ENCODE results near the gene NPAS3.

The NPAS3 gene

GRCh38 chr14:33693237-33693636, 754.6 kb downstream of the NPAS3 start:
- Histone ChIP-seq H3K36me3 (ENCODE audit: control insufficient read depth, insufficient read depth, low read length) (no peaks in the 10 kb centered on the region), H3K9me3 (ENCODE audit: control insufficient read depth, insufficient read depth, low read length) (no peaks in the 10 kb centered on the region), H3K27me3 (ENCODE audit: control insufficient read depth, insufficient read depth, low read length) (no peaks in the 10 kb centered on the region), H3K27ac (ENCODE audit: low read length) (no peak overlapping the region), H3K4me3 (ENCODE audit: low read length) (no peak overlapping the region), H3K4me1 (ENCODE audit: control insufficient read depth, insufficient read depth, low read length) (no peaks in the 10 kb centered on the region)
- no peak for DNase-seq (ENCODE audit: low read depth, low spot score)
- no CpG with 5 or more reads among the region's 4 CpGs for WGBS (ENCODE audit: insufficient coverage, insufficient read length)

- no peak for DNase-seq (ENCODE audit: low read depth, low spot score)
- Histone ChIP-seq H3K36me3 (ENCODE audit: control insufficient read depth, insufficient read depth, low read length) (no peaks in the 10 kb centered on the region), H3K4me1 (ENCODE audit: control insufficient read depth, insufficient read depth, low read length) (no peaks in the 10 kb centered on the region), H3K27me3 (ENCODE audit: control insufficient read depth, insufficient read depth, low read length) (no peaks in the 10 kb centered on the region), H3K4me3 (ENCODE audit: low read length) (no peak overlapping the region), H3K27ac (ENCODE audit: low read length) (no peak overlapping the region), H3K9me3 (ENCODE audit: control insufficient read depth, insufficient read depth, low read length) (no peaks in the 10 kb centered on the region)
- WGBS (ENCODE audit: insufficient coverage, insufficient read length) = no CpG with 5 or more reads among the region's 9 CpGs
These were observed 757.5 kb downstream of the NPAS3 start for GRCh38 chr14:33696165-33696564.

- Histone ChIP-seq H3K4me3 (ENCODE audit: low read length) (no peak overlapping the region), H3K36me3 (ENCODE audit: control insufficient read depth, insufficient read depth, low read length) (no peaks in the 10 kb centered on the region), H3K4me1 (ENCODE audit: control insufficient read depth, insufficient read depth, low read length) (no peaks in the 10 kb centered on the region), H3K27me3 (ENCODE audit: control insufficient read depth, insufficient read depth, low read length) (no peaks in the 10 kb centered on the region), H3K9me3 (ENCODE audit: control insufficient read depth, insufficient read depth, low read length) (no peaks in the 10 kb centered on the region), H3K27ac (ENCODE audit: low read length) (no peak overlapping the region)
- DNase-seq (ENCODE audit: low read depth, low spot score) = no peak
- WGBS (ENCODE audit: insufficient coverage, insufficient read length) = no CpG with 5 or more reads among the region's 12 CpGs
These were observed 760.8 kb downstream of the NPAS3 start for GRCh38 chr14:33699300-33699983.

- Histone ChIP-seq H3K27me3 (ENCODE audit: control insufficient read depth, insufficient read depth, low read length) (no peaks in the 10 kb centered on the region), H3K27ac (ENCODE audit: low read length) (no peak overlapping the region), H3K4me1 (ENCODE audit: control insufficient read depth, insufficient read depth, low read length) (no peaks in the 10 kb centered on the region), H3K4me3 (ENCODE audit: low read length) (no peak overlapping the region), H3K36me3 (ENCODE audit: control insufficient read depth, insufficient read depth, low read length) (no peaks in the 10 kb centered on the region), H3K9me3 (ENCODE audit: control insufficient read depth, insufficient read depth, low read length) (no peaks in the 10 kb centered on the region)
- WGBS (ENCODE audit: insufficient coverage, insufficient read length) = no CpG with 5 or more reads among the region's 6 CpGs
- no peak for DNase-seq (ENCODE audit: low read depth, low spot score)
These were observed 761.4 kb downstream of the NPAS3 start for GRCh38 chr14:33700052-33700451.

- WGBS (ENCODE audit: insufficient coverage, insufficient read length) = no CpG with 5 or more reads among the region's 1 CpG
- H3K4me3 ChIP-seq (ENCODE audit: low read length) = no peak overlapping the region
- H3K4me1 ChIP-seq (ENCODE audit: control insufficient read depth, insufficient read depth, low read length) = no peaks in the 10 kb centered on the region
- no peaks in the 10 kb centered on the region for H3K27me3 ChIP-seq (ENCODE audit: control insufficient read depth, insufficient read depth, low read length)
- no peaks in the 10 kb centered on the region for H3K36me3 ChIP-seq (ENCODE audit: control insufficient read depth, insufficient read depth, low read length)
- H3K9me3 ChIP-seq (ENCODE audit: control insufficient read depth, insufficient read depth, low read length) = no peaks in the 10 kb centered on the region
- no peak overlapping the region for H3K27ac ChIP-seq (ENCODE audit: low read length)
- no peak for DNase-seq (ENCODE audit: low read depth, low spot score)
These were observed 763.6 kb downstream of the NPAS3 start for GRCh38 chr14:33702293-33702692.

- Histone ChIP-seq H3K9me3 (ENCODE audit: control insufficient read depth, insufficient read depth, low read length) (no peaks in the 10 kb centered on the region), H3K4me1 (ENCODE audit: control insufficient read depth, insufficient read depth, low read length) (no peaks in the 10 kb centered on the region), H3K36me3 (ENCODE audit: control insufficient read depth, insufficient read depth, low read length) (no peaks in the 10 kb centered on the region), H3K4me3 (ENCODE audit: low read length) (no peak overlapping the region), H3K27me3 (ENCODE audit: control insufficient read depth, insufficient read depth, low read length) (no peaks in the 10 kb centered on the region), H3K27ac (ENCODE audit: low read length) (no peak overlapping the region)
- DNase-seq (ENCODE audit: low read depth, low spot score) = no peak
- WGBS (ENCODE audit: insufficient coverage, insufficient read length) = no CpG with 5 or more reads among the region's 2 CpGs
These were observed 765.8 kb downstream of the NPAS3 start for GRCh38 chr14:33704481-33704880.

GRCh38 chr14:33705490-33705889, 766.8 kb downstream of the NPAS3 start:
- no peak for DNase-seq (ENCODE audit: low read depth, low spot score)
- no peaks in the 10 kb centered on the region for H3K36me3 ChIP-seq (ENCODE audit: control insufficient read depth, insufficient read depth, low read length)
- H3K4me1 ChIP-seq (ENCODE audit: control insufficient read depth, insufficient read depth, low read length) = no peaks in the 10 kb centered on the region
- no peaks in the 10 kb centered on the region for H3K9me3 ChIP-seq (ENCODE audit: control insufficient read depth, insufficient read depth, low read length)
- no peak overlapping the region for H3K27ac ChIP-seq (ENCODE audit: low read length)
- no peaks in the 10 kb centered on the region for H3K27me3 ChIP-seq (ENCODE audit: control insufficient read depth, insufficient read depth, low read length)
- H3K4me3 ChIP-seq (ENCODE audit: low read length) = no peak overlapping the region
- no CpG with 5 or more reads among the region's 7 CpGs for WGBS (ENCODE audit: insufficient coverage, insufficient read length)

GRCh38 chr14:33707716-33708115, 769.0 kb downstream of the NPAS3 start:
- Histone ChIP-seq H3K4me3 (ENCODE audit: low read length) (no peak overlapping the region), H3K36me3 (ENCODE audit: control insufficient read depth, insufficient read depth, low read length) (no peaks in the 10 kb centered on the region), H3K9me3 (ENCODE audit: control insufficient read depth, insufficient read depth, low read length) (no peaks in the 10 kb centered on the region), H3K4me1 (ENCODE audit: control insufficient read depth, insufficient read depth, low read length) (no peaks in the 10 kb centered on the region), H3K27me3 (ENCODE audit: control insufficient read depth, insufficient read depth, low read length) (no peaks in the 10 kb centered on the region), H3K27ac (ENCODE audit: low read length) (no peak overlapping the region)
- no peak for DNase-seq (ENCODE audit: low read depth, low spot score)
- WGBS (ENCODE audit: insufficient coverage, insufficient read length) = no CpG with 5 or more reads among the region's 6 CpGs

GRCh38 chr14:33709283-33709682, 770.6 kb downstream of the NPAS3 start:
- H3K36me3 ChIP-seq (ENCODE audit: control insufficient read depth, insufficient read depth, low read length) = no peaks in the 10 kb centered on the region
- no peaks in the 10 kb centered on the region for H3K4me1 ChIP-seq (ENCODE audit: control insufficient read depth, insufficient read depth, low read length)
- no peaks in the 10 kb centered on the region for H3K9me3 ChIP-seq (ENCODE audit: control insufficient read depth, insufficient read depth, low read length)
- no peak overlapping the region for H3K4me3 ChIP-seq (ENCODE audit: low read length)
- no peaks in the 10 kb centered on the region for H3K27me3 ChIP-seq (ENCODE audit: control insufficient read depth, insufficient read depth, low read length)
- no peak overlapping the region for H3K27ac ChIP-seq (ENCODE audit: low read length)
- no peak for DNase-seq (ENCODE audit: low read depth, low spot score)
- WGBS (ENCODE audit: insufficient coverage, insufficient read length) = no CpG with 5 or more reads among the region's 4 CpGs

GRCh38 chr14:33709711-33710110, 771.0 kb downstream of the NPAS3 start:
- no peak for DNase-seq (ENCODE audit: low read depth, low spot score)
- H3K4me3 ChIP-seq (ENCODE audit: low read length) = no peak overlapping the region
- no CpG with 5 or more reads among the region's 3 CpGs for WGBS (ENCODE audit: insufficient coverage, insufficient read length)

GRCh38 chr14:33710273-33710672, 771.6 kb downstream of the NPAS3 start:
- H3K4me3 ChIP-seq (ENCODE audit: low read length) = no peak overlapping the region
- no peaks in the 10 kb centered on the region for H3K36me3 ChIP-seq (ENCODE audit: control insufficient read depth, insufficient read depth, low read length)
- H3K4me1 ChIP-seq (ENCODE audit: control insufficient read depth, insufficient read depth, low read length) = no peaks in the 10 kb centered on the region
- no peak for DNase-seq (ENCODE audit: low read depth, low spot score)
- no CpG with 5 or more reads among the region's 7 CpGs for WGBS (ENCODE audit: insufficient coverage, insufficient read length)
- no peak overlapping the region for H3K27ac ChIP-seq (ENCODE audit: low read length)
- H3K9me3 ChIP-seq (ENCODE audit: control insufficient read depth, insufficient read depth, low read length) = no peaks in the 10 kb centered on the region
- no peaks in the 10 kb centered on the region for H3K27me3 ChIP-seq (ENCODE audit: control insufficient read depth, insufficient read depth, low read length)

More at GRCh38 chr14:33709711-33710110, 771.0 kb downstream of the NPAS3 start:
- H3K36me3 ChIP-seq (ENCODE audit: control insufficient read depth, insufficient read depth, low read length) = no peaks in the 10 kb centered on the region
- no peaks in the 10 kb centered on the region for H3K27me3 ChIP-seq (ENCODE audit: control insufficient read depth, insufficient read depth, low read length)
- H3K4me1 ChIP-seq (ENCODE audit: control insufficient read depth, insufficient read depth, low read length) = no peaks in the 10 kb centered on the region
- no peaks in the 10 kb centered on the region for H3K9me3 ChIP-seq (ENCODE audit: control insufficient read depth, insufficient read depth, low read length)
- H3K27ac ChIP-seq (ENCODE audit: low read length) = no peak overlapping the region
